Retinal pigment epithelial cell (primary cell): Measurements from ENCODE around the gene USH1G.
A peak's percentile ranks its signal among the peaks of the same experiment; 100 is the strongest.

Experiments used
- DNase-seq: peaks from one replicate; pipeline ENCODE4 v3.0.0-alpha.2; 2010; ENCODE audit warnings: low read depth
- H3K4me3 ChIP-seq: 2 replicates; pipeline ENCODE4 v1.5.1; 2011; ENCODE audit warnings: mild to moderate bottlenecking, low read length, control low read depth, moderate library complexity
- TF ChIP-seq, protein P1 (sequence below): conservative IDR thresholded peaks from 2 replicates; pipeline ENCODE4 v1.5.1; 2011; ENCODE audit warnings: low read depth, low read length, control low read depth, inconsistent platforms

Gene USH1G

GRCh38 chr17:74920642-74921025, 2.4 kb downstream of the USH1G start:
- no peak for DNase-seq
- no peak overlapping the region for H3K4me3 ChIP-seq
- TF ChIP-seq, protein P1, sequence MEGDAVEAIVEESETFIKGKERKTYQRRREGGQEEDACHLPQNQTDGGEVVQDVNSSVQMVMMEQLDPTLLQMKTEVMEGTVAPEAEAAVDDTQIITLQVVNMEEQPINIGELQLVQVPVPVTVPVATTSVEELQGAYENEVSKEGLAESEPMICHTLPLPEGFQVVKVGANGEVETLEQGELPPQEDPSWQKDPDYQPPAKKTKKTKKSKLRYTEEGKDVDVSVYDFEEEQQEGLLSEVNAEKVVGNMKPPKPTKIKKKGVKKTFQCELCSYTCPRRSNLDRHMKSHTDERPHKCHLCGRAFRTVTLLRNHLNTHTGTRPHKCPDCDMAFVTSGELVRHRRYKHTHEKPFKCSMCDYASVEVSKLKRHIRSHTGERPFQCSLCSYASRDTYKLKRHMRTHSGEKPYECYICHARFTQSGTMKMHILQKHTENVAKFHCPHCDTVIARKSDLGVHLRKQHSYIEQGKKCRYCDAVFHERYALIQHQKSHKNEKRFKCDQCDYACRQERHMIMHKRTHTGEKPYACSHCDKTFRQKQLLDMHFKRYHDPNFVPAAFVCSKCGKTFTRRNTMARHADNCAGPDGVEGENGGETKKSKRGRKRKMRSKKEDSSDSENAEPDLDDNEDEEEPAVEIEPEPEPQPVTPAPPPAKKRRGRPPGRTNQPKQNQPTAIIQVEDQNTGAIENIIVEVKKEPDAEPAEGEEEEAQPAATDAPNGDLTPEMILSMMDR: no peak

DNA sequence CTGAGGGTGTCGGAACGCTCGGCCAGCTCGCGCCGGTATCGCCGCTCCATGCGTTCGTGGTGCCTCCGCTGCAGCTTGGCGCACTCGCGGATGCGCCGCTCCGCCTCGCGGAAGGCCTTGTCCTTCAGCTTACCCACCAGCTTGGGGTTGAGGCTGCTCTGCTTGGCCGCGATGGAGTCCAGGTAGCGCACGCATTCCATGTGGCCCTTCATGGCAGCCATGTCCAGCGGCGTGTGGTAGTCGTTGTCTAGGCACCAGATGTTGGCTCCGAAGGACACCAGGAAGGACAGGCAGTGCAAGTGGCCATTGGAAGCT, 2.8 kb downstream of the USH1G start:
- TF ChIP-seq, protein P1: no peak
- H3K4me3 ChIP-seq: no peak overlapping the region
- DNase-seq: no peak

GRCh38 chr17:74919440-74920305, 3.4 kb downstream of the USH1G start:
- TF ChIP-seq, protein P1: peak; percentile 29
- DNase-seq: no peak
- no peak overlapping the region for H3K4me3 ChIP-seq

DNA sequence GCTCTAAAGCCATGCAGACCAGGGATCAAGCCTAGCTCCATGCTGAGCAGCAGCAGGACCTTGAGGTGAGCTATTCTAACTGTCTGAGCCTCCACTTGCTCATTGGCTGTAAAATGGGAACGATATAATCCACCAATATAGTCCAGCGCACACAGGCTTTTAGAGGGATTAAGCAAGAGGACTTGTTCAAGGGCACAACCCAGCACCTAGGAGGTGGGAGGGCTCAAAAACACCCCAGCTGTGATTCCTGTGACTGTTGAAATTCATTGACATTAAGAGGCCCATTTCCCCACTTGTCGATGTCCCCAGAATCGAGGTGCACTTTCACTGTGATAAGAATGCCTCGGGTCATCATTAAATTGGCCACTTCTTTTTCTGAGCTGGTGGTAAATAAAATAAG, 4.1 kb downstream of the USH1G start:
- TF ChIP-seq, protein P1: no peak
- DNase-seq: no peak
- H3K4me3 ChIP-seq: no peak overlapping the region

GRCh38 chr17:74917430-74917829, 5.6 kb downstream of the USH1G start:
- no peak for DNase-seq
- TF ChIP-seq, protein P1: no peak
- H3K4me3 ChIP-seq: no peak overlapping the region

- no peak overlapping the region for H3K4me3 ChIP-seq
- no peak for DNase-seq
These were observed 6.2 kb downstream of the USH1G start for GRCh38 chr17:74916851-74917199.

More at GRCh38 chr17:74916851-74917199, 6.2 kb downstream of the USH1G start:
- TF ChIP-seq, protein P1: no peak
